Measurements from ENCODE around the gene SLC12A2. TPM values are rescaled to one million over a fixed set of nuclear protein-coding genes. Genes with fewer than 3 reads are reported as not detected.

Gene SLC12A2
- total and polyA plus RNA-seq, 3 experiments from 2014 or later, result 7.1 to 18.7 (median 16.7) TPM

DNA sequence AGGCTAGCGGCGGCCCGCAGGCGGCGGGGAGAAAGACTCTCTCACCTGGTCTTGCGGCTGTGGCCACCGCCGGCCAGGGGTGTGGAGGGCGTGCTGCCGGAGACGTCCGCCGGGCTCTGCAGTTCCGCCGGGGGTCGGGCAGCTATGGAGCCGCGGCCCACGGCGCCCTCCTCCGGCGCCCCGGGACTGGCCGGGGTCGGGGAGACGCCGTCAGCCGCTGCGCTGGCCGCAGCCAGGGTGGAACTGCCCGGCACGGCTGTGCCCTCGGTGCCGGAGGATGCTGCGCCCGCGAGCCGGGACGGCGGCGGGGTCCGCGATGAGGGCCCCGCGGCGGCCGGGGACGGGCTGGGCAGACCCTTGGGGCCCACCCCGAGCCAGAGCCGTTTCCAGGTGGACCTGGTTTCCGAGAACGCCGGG, 253 bp downstream of the SLC12A2 start:
- DNase-seq, result no peak
- ChIA-PET CTCF (interaction anchor here (1.4 kb wide), 1 partner anchor 30 kb away, joined by 3 read pairs; no protein-coding TSS in a partner anchor), POLR2A (interaction anchor here (0.6 to 1.5 kb wide), 3 partner anchors 298 to 1306 kb away, joined by 3 to 4 read pairs (median 3); no protein-coding TSS in a partner anchor)
- H3K27me3 ChIP-seq (ENCODE audit: insufficient read depth, low read length, poor library complexity, severe bottlenecking), result no peaks in the 10 kb centered on the region
- H3K4me3 ChIP-seq (ENCODE audit: low read length), result peak overlapping the region; percentile 45
- H3K27me3 Mint-ChIP-seq, result peaks cover 0 to 1% of the 10 kb centered on the region in 2 donors
- H3K4me1 ChIP-seq (ENCODE audit: insufficient read depth, low read length), result peaks cover 41% of the 10 kb centered on the region
- H3K27ac Mint-ChIP-seq, result peak overlapping the region in 2 of 8 donors; percentile 81 to 88
- H3K36me3 Mint-ChIP-seq, result peaks cover 0 to 18% (median 3%) of the 10 kb centered on the region in 3 donors
- peaks cover 58 to 73% (median 72%) of the 10 kb centered on the region in 3 donors for H3K4me1 Mint-ChIP-seq
- no peaks in the 10 kb centered on the region for H3K9me3 Mint-ChIP-seq
- H3K9me3 ChIP-seq (ENCODE audit: low read length), result no peaks in the 10 kb centered on the region
- no peaks in the 10 kb centered on the region for H3K36me3 ChIP-seq (ENCODE audit: insufficient read depth, low read length)
- H3K4me3 Mint-ChIP-seq, result peak overlapping the region in 4 of 7 donors; percentile 15 to 90 (median 32)
- H3K27ac ChIP-seq (ENCODE audit: low read depth, low read length), result peak overlapping the region; percentile 86

DNA sequence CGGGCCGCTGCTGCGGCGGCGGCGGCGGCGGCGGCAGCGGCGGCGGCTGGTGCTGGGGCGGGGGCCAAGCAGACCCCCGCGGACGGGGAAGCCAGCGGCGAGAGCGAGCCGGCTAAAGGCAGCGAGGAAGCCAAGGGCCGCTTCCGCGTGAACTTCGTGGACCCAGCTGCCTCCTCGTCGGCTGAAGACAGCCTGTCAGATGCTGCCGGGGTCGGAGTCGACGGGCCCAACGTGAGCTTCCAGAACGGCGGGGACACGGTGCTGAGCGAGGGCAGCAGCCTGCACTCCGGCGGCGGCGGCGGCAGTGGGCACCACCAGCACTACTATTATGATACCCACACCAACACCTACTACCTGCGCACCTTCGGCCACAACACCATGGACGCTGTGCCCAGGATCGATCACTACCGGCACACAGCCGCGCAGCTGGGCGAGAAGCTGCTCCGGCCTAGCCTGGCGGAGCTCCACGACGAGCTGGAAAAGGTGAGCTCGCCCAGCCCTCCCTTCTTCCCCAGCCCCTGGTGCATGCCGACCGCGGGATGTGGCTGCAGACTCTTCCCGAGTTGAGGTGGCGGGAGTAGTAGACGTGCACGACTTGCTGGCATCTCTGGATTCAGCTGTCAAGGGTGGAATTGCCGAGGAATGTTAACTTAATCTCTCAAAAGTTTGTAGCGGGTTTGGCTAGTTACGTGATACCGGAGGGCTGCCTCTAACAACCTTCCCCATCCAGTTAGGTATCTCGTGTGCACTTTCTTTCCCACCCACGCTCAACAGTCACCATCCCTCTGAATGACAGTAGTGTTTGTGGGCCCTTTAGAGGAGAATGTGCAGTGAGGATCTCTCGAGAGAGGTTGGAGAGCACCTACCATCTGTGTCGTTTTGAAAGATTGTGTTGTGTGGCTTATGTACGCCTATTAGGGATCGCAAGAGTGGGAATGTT, 932 bp downstream of the SLC12A2 start:
- Mint-ChIP-seq H3K9me3 (no peaks in the 10 kb centered on the region), H3K36me3 (peaks cover 0 to 15% (median 3%) of the 10 kb centered on the region in 3 donors), H3K4me3 (peak overlapping the region; percentile 89 to 98 (median 95)), H3K27me3 (peaks cover 0 to 1% of the 10 kb centered on the region in 2 donors), H3K4me1 (peaks cover 53 to 69% (median 65%) of the 10 kb centered on the region in 3 donors), H3K27ac (peak overlapping the region; percentile 73 to 95 (median 86))
- H3K9me3 ChIP-seq (ENCODE audit: low read length), result no peaks in the 10 kb centered on the region
- peak; percentile 27 to 61 (median 44) for DNase-seq
- ChIA-PET POLR2A (interaction anchor here (1.3 to 1.5 kb wide), 2 partner anchors 299 to 1306 kb away, joined by 3 to 4 read pairs; no protein-coding TSS in a partner anchor), CTCF (interaction anchor here (1.1 to 1.4 kb wide), 2 partner anchors 7 to 30 kb away, joined by 3 to 4 read pairs; no protein-coding TSS in a partner anchor)
- H3K4me1 ChIP-seq (ENCODE audit: insufficient read depth, low read length), result peaks cover 38% of the 10 kb centered on the region
- no peaks in the 10 kb centered on the region for H3K36me3 ChIP-seq (ENCODE audit: insufficient read depth, low read length)
- peak overlapping the region; percentile 86 for H3K27ac ChIP-seq (ENCODE audit: low read depth, low read length)
- H3K27me3 ChIP-seq (ENCODE audit: insufficient read depth, low read length, poor library complexity, severe bottlenecking), result no peaks in the 10 kb centered on the region
- peak overlapping the region; percentile 84 for H3K4me3 ChIP-seq (ENCODE audit: low read length)

DNA sequence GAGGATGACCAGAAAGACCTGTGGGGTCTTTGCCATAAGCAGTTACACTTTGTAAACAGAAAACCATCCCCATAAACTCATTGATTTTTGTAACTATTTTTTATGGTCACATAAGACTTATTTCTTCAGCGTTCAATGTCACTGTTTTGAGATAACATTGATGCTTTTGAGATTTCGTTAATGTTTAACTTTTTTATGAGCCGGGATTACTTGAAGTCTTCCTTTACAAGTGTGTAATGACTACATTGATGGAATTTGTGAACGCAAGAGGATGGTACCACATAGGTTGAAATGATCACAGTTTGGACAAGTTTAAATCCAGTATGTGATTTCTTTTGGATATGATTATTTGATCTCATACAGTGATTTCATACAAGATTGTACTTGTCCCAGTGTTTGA, 1.8 kb downstream of the SLC12A2 start:
- CTCF ChIA-PET, result interaction anchor here (1.1 kb wide), 1 partner anchor 8 kb away, joined by 4 read pairs; no protein-coding TSS in a partner anchor

DNA sequence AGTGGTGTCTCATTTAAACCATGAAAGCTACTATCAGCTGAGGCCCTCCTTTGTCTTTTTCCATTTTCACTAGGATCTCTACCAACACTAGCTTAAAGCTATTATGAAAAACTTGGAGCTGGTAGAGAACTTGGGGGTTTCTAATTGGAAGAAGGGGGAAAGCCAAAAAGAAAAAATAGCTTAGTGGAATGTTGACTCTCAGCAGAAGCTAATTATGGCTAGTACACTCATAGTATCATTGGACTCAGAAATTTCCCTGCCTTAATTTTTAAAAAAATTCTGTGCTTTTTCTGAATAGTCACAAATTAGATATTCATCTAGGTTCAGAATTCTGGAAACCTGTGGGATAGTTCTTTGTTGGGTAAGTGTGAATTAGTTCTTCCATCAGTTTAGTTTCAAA, 8.0 kb downstream of the SLC12A2 start:
- H3K27me3 ChIP-seq (ENCODE audit: insufficient read depth, low read length, poor library complexity, severe bottlenecking), result no peaks in the 10 kb centered on the region
- no peak for DNase-seq
- H3K9me3 ChIP-seq (ENCODE audit: low read length), result no peaks in the 10 kb centered on the region
- H3K27ac Mint-ChIP-seq, result no peak overlapping the region
- H3K4me1 Mint-ChIP-seq, result peaks cover 29 to 53% (median 44%) of the 10 kb centered on the region in 3 donors
- H3K36me3 Mint-ChIP-seq, result peaks cover 4 to 17% (median 13%) of the 10 kb centered on the region in 3 donors
- H3K4me3 ChIP-seq (ENCODE audit: low read length), result no peak overlapping the region
- POLR2A ChIA-PET, result interaction anchor here (1.0 kb wide), 1 partner anchor 9 kb away, joined by 3 read pairs; no protein-coding TSS in a partner anchor
- peaks cover 0 to 4% (median 1%) of the 10 kb centered on the region in 5 donors for H3K9me3 Mint-ChIP-seq
- no peaks in the 10 kb centered on the region for H3K27me3 Mint-ChIP-seq
- H3K4me3 Mint-ChIP-seq, result no peak overlapping the region
- H3K36me3 ChIP-seq (ENCODE audit: insufficient read depth, low read length), result no peaks in the 10 kb centered on the region
- H3K4me1 ChIP-seq (ENCODE audit: insufficient read depth, low read length), result no peaks in the 10 kb centered on the region
- H3K27ac ChIP-seq (ENCODE audit: low read depth, low read length), result no peak overlapping the region
- CTCF ChIA-PET, result no interaction called here

More for the DNA sequence above, 1.8 kb downstream of the SLC12A2 start:
- Histone ChIP-seq H3K27me3 (ENCODE audit: insufficient read depth, low read length, poor library complexity, severe bottlenecking) (no peaks in the 10 kb centered on the region), H3K4me3 (ENCODE audit: low read length) (no peak overlapping the region), H3K4me1 (ENCODE audit: insufficient read depth, low read length) (peaks cover 32% of the 10 kb centered on the region), H3K9me3 (ENCODE audit: low read length) (no peaks in the 10 kb centered on the region), H3K27ac (ENCODE audit: low read depth, low read length) (no peak overlapping the region), H3K36me3 (ENCODE audit: insufficient read depth, low read length) (no peaks in the 10 kb centered on the region)
- H3K4me3 Mint-ChIP-seq, result peak overlapping the region; percentile 89 to 98 (median 95)
- peaks cover 0 to 1% of the 10 kb centered on the region in 2 donors for H3K27me3 Mint-ChIP-seq
- H3K36me3 Mint-ChIP-seq, result peaks cover 0 to 15% (median 3%) of the 10 kb centered on the region in 3 donors
- POLR2A ChIA-PET, result no interaction called here
- peak overlapping the region in 2 of 8 donors; percentile 30 to 88 for H3K27ac Mint-ChIP-seq
- no peak for DNase-seq
- H3K4me1 Mint-ChIP-seq, result peaks cover 49 to 67% (median 61%) of the 10 kb centered on the region in 3 donors
- no peaks in the 10 kb centered on the region for H3K9me3 Mint-ChIP-seq

DNA sequence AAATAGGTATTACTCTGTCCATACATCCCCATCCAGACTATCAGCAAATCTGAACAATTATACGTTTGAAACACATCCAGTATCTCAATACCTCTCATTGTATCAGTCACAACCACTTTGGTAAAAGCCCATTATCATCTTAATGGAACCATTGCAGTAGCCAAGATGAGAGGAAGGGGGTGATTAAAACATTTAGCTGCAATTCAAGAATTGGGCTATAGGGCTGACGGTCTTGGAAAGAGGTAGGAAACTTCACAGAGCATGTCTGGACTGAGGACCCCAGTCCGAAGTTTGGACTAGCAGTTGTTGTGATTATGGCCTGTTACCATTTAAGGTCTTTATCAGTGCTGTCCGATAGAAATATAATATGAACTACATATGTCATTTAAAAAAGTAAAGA, 8.6 kb downstream of the SLC12A2 start:
- Histone ChIP-seq H3K27me3 (ENCODE audit: insufficient read depth, low read length, poor library complexity, severe bottlenecking) (no peaks in the 10 kb centered on the region), H3K9me3 (ENCODE audit: low read length) (no peaks in the 10 kb centered on the region), H3K4me3 (ENCODE audit: low read length) (no peak overlapping the region), H3K36me3 (ENCODE audit: insufficient read depth, low read length) (no peaks in the 10 kb centered on the region), H3K27ac (ENCODE audit: low read depth, low read length) (no peak overlapping the region), H3K4me1 (ENCODE audit: insufficient read depth, low read length) (no peaks in the 10 kb centered on the region)
- Mint-ChIP-seq H3K27me3 (no peaks in the 10 kb centered on the region), H3K27ac (no peak overlapping the region), H3K4me1 (peaks cover 26 to 47% (median 38%) of the 10 kb centered on the region in 3 donors), H3K36me3 (peaks cover 6 to 21% (median 15%) of the 10 kb centered on the region in 3 donors), H3K9me3 (peaks cover 0 to 7% (median 4%) of the 10 kb centered on the region in 5 donors), H3K4me3 (no peak overlapping the region)
- no peak for DNase-seq
- POLR2A ChIA-PET, result interaction anchor here (1.0 kb wide), 1 partner anchor 9 kb away, joined by 3 read pairs; no protein-coding TSS in a partner anchor
- CTCF ChIA-PET, result no interaction called here

DNA sequence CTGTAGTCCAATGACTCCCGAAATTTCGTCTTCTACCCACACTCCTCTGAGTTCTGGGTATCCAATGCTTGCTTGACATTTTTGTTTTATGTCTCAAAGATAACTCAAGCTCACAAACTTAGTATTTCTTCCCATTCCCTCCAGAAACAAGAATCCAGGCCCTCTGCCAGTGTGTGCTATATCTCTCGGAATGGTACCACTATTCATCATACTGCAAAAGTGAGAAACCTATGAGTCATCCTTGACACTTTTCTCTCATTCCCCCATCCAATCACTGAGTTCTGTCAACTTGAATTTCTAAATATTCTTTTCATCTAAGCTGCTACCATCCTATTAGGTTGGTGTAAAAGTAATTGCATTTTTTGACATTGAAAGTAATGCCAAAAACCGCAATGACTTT, 9.8 kb downstream of the SLC12A2 start:
- peaks cover 12 to 28% (median 13%) of the 10 kb centered on the region in 3 donors for H3K36me3 Mint-ChIP-seq
- H3K27ac Mint-ChIP-seq, result peak overlapping the region in 1 of 8 donors; percentile 39
- peaks cover 2% of the 10 kb centered on the region for H3K9me3 ChIP-seq (ENCODE audit: low read length)
- H3K27ac ChIP-seq (ENCODE audit: low read depth, low read length), result no peak overlapping the region
- CTCF ChIA-PET, result no interaction called here
- no peaks in the 10 kb centered on the region for H3K36me3 ChIP-seq (ENCODE audit: insufficient read depth, low read length)
- DNase-seq, result no peak
- no peaks in the 10 kb centered on the region for H3K4me1 ChIP-seq (ENCODE audit: insufficient read depth, low read length)
- H3K4me3 ChIP-seq (ENCODE audit: low read length), result no peak overlapping the region
- POLR2A ChIA-PET, result no interaction called here
- H3K4me3 Mint-ChIP-seq, result no peak overlapping the region
- H3K9me3 Mint-ChIP-seq, result peaks cover 9 to 19% (median 13%) of the 10 kb centered on the region in 5 donors
- H3K4me1 Mint-ChIP-seq, result peaks cover 18 to 36% (median 27%) of the 10 kb centered on the region in 3 donors
- H3K27me3 ChIP-seq (ENCODE audit: insufficient read depth, low read length, poor library complexity, severe bottlenecking), result no peaks in the 10 kb centered on the region
- H3K27me3 Mint-ChIP-seq, result no peaks in the 10 kb centered on the region

DNA sequence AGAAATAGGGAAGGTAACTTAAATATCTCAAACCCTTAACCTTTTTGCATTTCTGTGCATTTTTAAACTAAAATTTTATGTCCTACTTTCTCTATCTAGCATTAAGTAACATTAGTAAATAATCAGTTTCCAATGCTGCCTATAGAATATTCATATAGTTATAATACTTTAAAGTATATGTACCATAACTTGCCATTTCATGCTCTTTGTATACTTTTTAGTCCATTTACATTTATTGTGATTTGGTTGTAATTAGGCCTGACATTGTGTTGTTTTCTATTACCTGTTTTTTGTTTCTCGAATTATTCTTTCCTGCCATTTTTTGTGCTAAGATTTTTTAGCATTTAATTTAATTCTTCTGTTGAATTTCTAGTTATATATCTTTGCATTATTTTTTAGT, 13.7 kb downstream of the SLC12A2 start:
- no peaks in the 10 kb centered on the region for H3K27me3 Mint-ChIP-seq
- Histone ChIP-seq H3K4me3 (ENCODE audit: low read length) (no peak overlapping the region), H3K27me3 (ENCODE audit: insufficient read depth, low read length, poor library complexity, severe bottlenecking) (no peaks in the 10 kb centered on the region), H3K36me3 (ENCODE audit: insufficient read depth, low read length) (no peaks in the 10 kb centered on the region), H3K4me1 (ENCODE audit: insufficient read depth, low read length) (no peaks in the 10 kb centered on the region), H3K27ac (ENCODE audit: low read depth, low read length) (no peak overlapping the region), H3K9me3 (ENCODE audit: low read length) (peaks cover 4% of the 10 kb centered on the region)
- H3K4me1 Mint-ChIP-seq, result peaks cover 10 to 24% (median 20%) of the 10 kb centered on the region in 3 donors
- POLR2A ChIA-PET, result no interaction called here
- CTCF ChIA-PET, result no interaction called here
- H3K4me3 Mint-ChIP-seq, result no peak overlapping the region
- peaks cover 14 to 25% (median 17%) of the 10 kb centered on the region in 5 donors for H3K9me3 Mint-ChIP-seq
- no peak for DNase-seq
- no peak overlapping the region for H3K27ac Mint-ChIP-seq
- peaks cover 18 to 42% (median 19%) of the 10 kb centered on the region in 3 donors for H3K36me3 Mint-ChIP-seq

Data from CD8-positive, alpha-beta memory T cell (primary cell).